ENCODE data around the gene TH. TPM values are rescaled to one million over a fixed set of nuclear protein-coding genes. Genes with fewer than 3 reads are reported as not detected.

The TH gene
- total RNA-seq, 2 donors from 2014 or later: not detected

DNA sequence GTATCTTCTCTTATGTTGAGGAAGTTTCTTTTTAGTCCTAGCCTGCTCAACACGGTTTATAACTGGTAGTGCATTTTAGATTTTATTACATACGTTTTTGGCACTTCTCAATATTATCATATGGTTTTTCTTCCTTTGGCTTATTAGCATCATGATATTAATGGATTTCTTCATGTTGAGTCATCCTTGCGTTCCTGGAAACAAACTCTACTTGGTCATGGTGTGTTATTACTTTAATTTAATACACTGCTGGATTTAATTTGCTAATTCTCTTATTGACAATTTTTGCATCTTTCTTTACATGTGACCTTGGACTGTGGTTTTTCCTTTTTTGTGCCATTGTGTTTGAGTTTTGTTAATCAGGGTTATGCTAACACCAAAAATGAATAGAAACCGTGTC lies 52.9 kb downstream of the TH start:
- H3K4me3 ChIP-seq: no peak overlapping the region
- H3K27ac ChIP-seq: no peak overlapping the region
- ATAC-seq (ENCODE audit: insufficient number of reproducible peaks, low FRiP score, low read depth) (no peak), DNase-seq (ENCODE audit: low spot score) (no peak)
- H3K36me3 ChIP-seq: no peaks in the 10 kb centered on the region
- peaks cover 9% of the 10 kb centered on the region for H3K9me3 ChIP-seq
- no peaks in the 10 kb centered on the region for H3K4me1 ChIP-seq (ENCODE audit: control insufficient read depth in 1 of 2, low read depth in 2 of 2)
- TF ChIP-seq, protein P1, sequence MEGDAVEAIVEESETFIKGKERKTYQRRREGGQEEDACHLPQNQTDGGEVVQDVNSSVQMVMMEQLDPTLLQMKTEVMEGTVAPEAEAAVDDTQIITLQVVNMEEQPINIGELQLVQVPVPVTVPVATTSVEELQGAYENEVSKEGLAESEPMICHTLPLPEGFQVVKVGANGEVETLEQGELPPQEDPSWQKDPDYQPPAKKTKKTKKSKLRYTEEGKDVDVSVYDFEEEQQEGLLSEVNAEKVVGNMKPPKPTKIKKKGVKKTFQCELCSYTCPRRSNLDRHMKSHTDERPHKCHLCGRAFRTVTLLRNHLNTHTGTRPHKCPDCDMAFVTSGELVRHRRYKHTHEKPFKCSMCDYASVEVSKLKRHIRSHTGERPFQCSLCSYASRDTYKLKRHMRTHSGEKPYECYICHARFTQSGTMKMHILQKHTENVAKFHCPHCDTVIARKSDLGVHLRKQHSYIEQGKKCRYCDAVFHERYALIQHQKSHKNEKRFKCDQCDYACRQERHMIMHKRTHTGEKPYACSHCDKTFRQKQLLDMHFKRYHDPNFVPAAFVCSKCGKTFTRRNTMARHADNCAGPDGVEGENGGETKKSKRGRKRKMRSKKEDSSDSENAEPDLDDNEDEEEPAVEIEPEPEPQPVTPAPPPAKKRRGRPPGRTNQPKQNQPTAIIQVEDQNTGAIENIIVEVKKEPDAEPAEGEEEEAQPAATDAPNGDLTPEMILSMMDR (IDR thresholded peaks at IDR 0.05): no peak
- no peaks in the 10 kb centered on the region for H3K27me3 ChIP-seq (replicated peaks; ENCODE audit: insufficient read depth)

DNA sequence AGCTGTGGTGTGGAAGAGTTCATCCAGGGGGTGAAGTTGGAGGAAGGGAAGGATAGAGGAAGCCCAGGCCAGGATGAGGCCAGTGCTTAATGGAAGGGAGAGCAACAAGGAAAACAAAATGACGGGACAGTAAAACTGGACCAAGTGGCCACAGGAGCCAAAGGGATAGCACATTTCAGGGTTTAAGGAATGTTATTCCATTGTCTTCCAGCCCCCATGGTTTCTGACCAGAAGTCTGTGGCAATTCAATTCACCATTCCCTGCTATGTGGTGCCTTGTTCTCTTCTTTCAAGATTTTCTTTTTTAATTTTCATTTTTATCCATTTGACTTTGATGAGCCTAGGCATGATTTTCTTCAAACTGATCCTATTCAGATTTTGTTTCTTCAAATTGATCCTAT lies 54.9 kb downstream of the TH start:
- peaks cover 9% of the 10 kb centered on the region for H3K9me3 ChIP-seq
- DNase-seq (ENCODE audit: low spot score) (no peak), ATAC-seq (ENCODE audit: insufficient number of reproducible peaks, low FRiP score, low read depth) (no peak)
- no peaks in the 10 kb centered on the region for H3K36me3 ChIP-seq
- TF ChIP-seq, protein P1 (IDR thresholded peaks at IDR 0.05): no peak
- no peaks in the 10 kb centered on the region for H3K4me1 ChIP-seq (ENCODE audit: control insufficient read depth in 1 of 2, low read depth in 2 of 2)
- no peak overlapping the region for H3K27ac ChIP-seq
- no peak overlapping the region for H3K4me3 ChIP-seq
- no peaks in the 10 kb centered on the region for H3K27me3 ChIP-seq (replicated peaks; ENCODE audit: insufficient read depth)

DNA sequence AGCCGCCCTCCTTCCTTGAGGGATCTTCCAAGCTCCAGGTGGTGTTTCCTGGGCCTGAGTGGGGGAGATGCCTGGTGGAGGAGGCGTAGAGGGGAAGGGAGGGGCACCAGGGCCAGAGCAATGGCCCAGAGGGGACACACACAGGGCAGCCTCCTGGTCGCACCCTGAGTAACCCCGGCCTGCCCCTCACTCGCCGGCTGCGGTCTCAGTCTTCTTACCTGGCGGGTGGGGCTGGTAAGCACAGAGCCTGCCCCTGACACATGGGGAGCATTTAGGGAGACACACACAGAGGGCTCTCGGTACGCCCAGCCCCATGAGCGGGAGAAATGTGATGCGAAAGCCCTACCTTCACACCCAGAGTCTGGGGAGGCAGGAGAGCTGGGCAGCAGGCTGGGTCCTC lies 56.3 kb downstream of the TH start:
- ATAC-seq (ENCODE audit: insufficient number of reproducible peaks, low FRiP score, low read depth) (no peak), DNase-seq (ENCODE audit: low spot score) (no peak)
- H3K27me3 ChIP-seq (replicated peaks; ENCODE audit: insufficient read depth): no peaks in the 10 kb centered on the region
- TF ChIP-seq, protein P1 (IDR thresholded peaks at IDR 0.05): no peak
- H3K9me3 ChIP-seq: peaks cover 9% of the 10 kb centered on the region
- H3K27ac ChIP-seq: no peak overlapping the region
- no peak overlapping the region for H3K4me3 ChIP-seq
- no peaks in the 10 kb centered on the region for H3K36me3 ChIP-seq
- no peaks in the 10 kb centered on the region for H3K4me1 ChIP-seq (ENCODE audit: control insufficient read depth in 1 of 2, low read depth in 2 of 2)

DNA sequence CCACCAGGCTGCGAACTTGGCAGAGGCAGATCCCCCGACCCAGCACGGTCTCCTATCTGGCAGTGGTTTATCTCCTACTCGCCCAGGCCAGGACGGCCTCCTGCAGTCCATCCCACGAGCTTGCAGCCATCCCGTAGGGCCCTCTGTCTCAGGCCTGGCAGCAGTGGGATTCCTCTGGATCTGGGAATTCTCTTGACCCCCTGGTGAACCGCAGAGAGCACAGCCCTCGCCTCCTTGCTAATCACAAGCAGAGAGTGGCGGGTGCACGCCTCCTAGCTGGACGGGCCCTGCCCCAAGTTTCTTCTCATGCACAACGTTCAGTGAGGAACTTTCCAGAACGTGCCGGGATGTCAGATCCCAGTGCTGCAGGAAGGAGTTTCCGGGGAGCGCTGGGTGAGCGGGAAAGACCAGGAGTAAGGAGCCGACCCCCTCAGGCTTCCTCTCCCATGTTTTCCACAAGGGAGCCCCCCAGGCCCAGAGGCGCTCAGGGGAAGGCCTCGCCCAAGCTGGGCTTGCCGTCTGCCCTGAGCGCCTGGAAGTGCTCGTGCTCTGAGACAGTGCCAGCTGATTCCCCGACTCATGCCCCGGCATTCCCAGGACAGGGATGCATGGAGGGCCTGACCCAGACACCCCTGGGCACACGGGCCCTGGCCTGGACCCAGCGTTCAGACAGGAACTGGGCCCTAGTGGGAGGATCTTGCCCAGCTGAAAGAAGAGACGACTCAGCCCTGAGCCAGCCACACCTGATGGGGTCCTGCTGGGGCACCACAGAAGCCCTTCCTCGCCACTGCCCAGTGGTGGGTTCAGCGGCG lies 57.0 kb downstream of the TH start:
- Histone ChIP-seq H3K36me3 (no peaks in the 10 kb centered on the region), H3K4me1 (ENCODE audit: control insufficient read depth in 1 of 2, low read depth in 2 of 2) (no peaks in the 10 kb centered on the region), H3K27ac (no peak overlapping the region), H3K9me3 (peaks cover 9% of the 10 kb centered on the region), H3K27me3 (replicated peaks; ENCODE audit: insufficient read depth) (no peaks in the 10 kb centered on the region), H3K4me3 (no peak overlapping the region)
- DNase-seq (ENCODE audit: low spot score) (no peak), ATAC-seq (ENCODE audit: insufficient number of reproducible peaks, low FRiP score, low read depth) (no peak)
- TF ChIP-seq, protein P1 (IDR thresholded peaks at IDR 0.05): no peak

Other genes starting within 250 kb of the TH start
- gene MRPL23, start 224.5 kb downstream of the TH start, total RNA-seq: 100 to 1,000 TPM in 1 of 2 donors, 10 to 100 TPM in 1; 59.8 to 136 TPM
- gene H19, start 174.0 kb downstream of the TH start, total RNA-seq: 10 to 100 TPM; 85.4 to 85.8 TPM
- gene IGF2, start 32.4 kb downstream of the TH start, total RNA-seq: 10 to 100 TPM; 31.7 to 39.4 TPM
- not detected for gene INS, start 10.6 kb downstream of the TH start, total RNA-seq
- under 1 TPM; 0.41 to 0.78 TPM for gene ASCL2, start 98.8 kb upstream of the TH start, total RNA-seq
- gene C11orf21, start 130.1 kb upstream of the TH start, total RNA-seq: 1 to 10 TPM; 1.1 to 4.3 TPM
- 1 to 10 TPM; 2.5 to 6.9 TPM for gene TSPAN32, start 130.2 kb upstream of the TH start, total RNA-seq
- 100 to 1,000 TPM; 498 to 842 TPM for gene CD81, start 205.5 kb upstream of the TH start, total RNA-seq
- gene TSSC4, start 228.9 kb upstream of the TH start, total RNA-seq: 10 to 100 TPM; 31.6 to 57.9 TPM

Measured in thoracic aorta (tissue), 2 donors.